ENCODE measurements around the gene ZNF629. TPM values are rescaled to one million over a fixed set of nuclear protein-coding genes. Genes with fewer than 3 reads are reported as not detected.

ZNF629 gene
- polyA plus RNA-seq, 2 of the 4 experiments (the other 2 are of a cell fraction): 5.9 to 13.6 TPM

GRCh38 chr16:30760001-30760559 is 26.9 kb downstream of the ZNF629 start:
- CTCF ChIA-PET: interaction anchor here (0.6 to 2.2 kb wide), 4 partner anchors 20 to 54 kb away, joined by 3 to 5 read pairs (median 4); a partner anchor contains a TSS
- no peak for DNase-seq (ENCODE audit: low read depth in 1 of 2, low spot score in 1 of 2)
- Histone ChIP-seq H3K9me3 (no peaks in the 10 kb centered on the region), H3K4me2 (no peak overlapping the region), H3K27ac (no peak overlapping the region), H3K4me1 (peaks cover 19% of the 10 kb centered on the region), H3K4me3 (no peak overlapping the region)
- TF ChIP-seq RFX5 (IDR thresholded peaks at IDR 0.05) (no peak), HES2 (IDR thresholded peaks at IDR 0.05) (no peak), NFE2L2 (conservative IDR thresholded peaks at IDR 0.05; ENCODE audit: low read length) (no peak), ESRRA (IDR thresholded peaks at IDR 0.05; ENCODE audit: borderline replicate concordance, low read length) (no peak), FOXS1 (CRISPR knock-in tag; IDR thresholded peaks at IDR 0.05) (no peak), CEBPB (IDR thresholded peaks at IDR 0.05) (no peak), RNF2 (IDR thresholded peaks at IDR 0.05; ENCODE audit: borderline replicate concordance, low read depth) (no peak), KDM5A (IDR thresholded peaks at IDR 0.05) (no peak), TP53 (CRISPR knock-in tag; IDR thresholded peaks at IDR 0.05) (no peak), KDM1A (IDR thresholded peaks at IDR 0.05; ENCODE audit: low read depth) (no peak), MAFK (IDR thresholded peaks at IDR 0.05; ENCODE audit: partially characterized antibody) (no peak), ZNF302 (CRISPR knock-in tag; IDR thresholded peaks at IDR 0.05) (no peak), NPAS2 (CRISPR knock-in tag; IDR thresholded peaks at IDR 0.05; ENCODE audit: borderline replicate concordance) (no peak)
- TF ChIP-seq, protein P1, sequence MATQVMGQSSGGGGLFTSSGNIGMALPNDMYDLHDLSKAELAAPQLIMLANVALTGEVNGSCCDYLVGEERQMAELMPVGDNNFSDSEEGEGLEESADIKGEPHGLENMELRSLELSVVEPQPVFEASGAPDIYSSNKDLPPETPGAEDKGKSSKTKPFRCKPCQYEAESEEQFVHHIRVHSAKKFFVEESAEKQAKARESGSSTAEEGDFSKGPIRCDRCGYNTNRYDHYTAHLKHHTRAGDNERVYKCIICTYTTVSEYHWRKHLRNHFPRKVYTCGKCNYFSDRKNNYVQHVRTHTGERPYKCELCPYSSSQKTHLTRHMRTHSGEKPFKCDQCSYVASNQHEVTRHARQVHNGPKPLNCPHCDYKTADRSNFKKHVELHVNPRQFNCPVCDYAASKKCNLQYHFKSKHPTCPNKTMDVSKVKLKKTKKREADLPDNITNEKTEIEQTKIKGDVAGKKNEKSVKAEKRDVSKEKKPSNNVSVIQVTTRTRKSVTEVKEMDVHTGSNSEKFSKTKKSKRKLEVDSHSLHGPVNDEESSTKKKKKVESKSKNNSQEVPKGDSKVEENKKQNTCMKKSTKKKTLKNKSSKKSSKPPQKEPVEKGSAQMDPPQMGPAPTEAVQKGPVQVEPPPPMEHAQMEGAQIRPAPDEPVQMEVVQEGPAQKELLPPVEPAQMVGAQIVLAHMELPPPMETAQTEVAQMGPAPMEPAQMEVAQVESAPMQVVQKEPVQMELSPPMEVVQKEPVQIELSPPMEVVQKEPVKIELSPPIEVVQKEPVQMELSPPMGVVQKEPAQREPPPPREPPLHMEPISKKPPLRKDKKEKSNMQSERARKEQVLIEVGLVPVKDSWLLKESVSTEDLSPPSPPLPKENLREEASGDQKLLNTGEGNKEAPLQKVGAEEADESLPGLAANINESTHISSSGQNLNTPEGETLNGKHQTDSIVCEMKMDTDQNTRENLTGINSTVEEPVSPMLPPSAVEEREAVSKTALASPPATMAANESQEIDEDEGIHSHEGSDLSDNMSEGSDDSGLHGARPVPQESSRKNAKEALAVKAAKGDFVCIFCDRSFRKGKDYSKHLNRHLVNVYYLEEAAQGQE (IDR thresholded peaks at IDR 0.05): no peak
- no peak for ATAC-seq
- 95% methylated on average over 7 of the region's 7 CpGs for WGBS (ENCODE audit: missing lambda C conversion rate)
- POLR2A ChIA-PET: interaction anchor here (1.8 kb wide), 1 partner anchor 12 kb away, joined by 8 read pairs; the partner anchor contains the start of gene PHKG2
- no peak for FAIRE-seq

DNA sequence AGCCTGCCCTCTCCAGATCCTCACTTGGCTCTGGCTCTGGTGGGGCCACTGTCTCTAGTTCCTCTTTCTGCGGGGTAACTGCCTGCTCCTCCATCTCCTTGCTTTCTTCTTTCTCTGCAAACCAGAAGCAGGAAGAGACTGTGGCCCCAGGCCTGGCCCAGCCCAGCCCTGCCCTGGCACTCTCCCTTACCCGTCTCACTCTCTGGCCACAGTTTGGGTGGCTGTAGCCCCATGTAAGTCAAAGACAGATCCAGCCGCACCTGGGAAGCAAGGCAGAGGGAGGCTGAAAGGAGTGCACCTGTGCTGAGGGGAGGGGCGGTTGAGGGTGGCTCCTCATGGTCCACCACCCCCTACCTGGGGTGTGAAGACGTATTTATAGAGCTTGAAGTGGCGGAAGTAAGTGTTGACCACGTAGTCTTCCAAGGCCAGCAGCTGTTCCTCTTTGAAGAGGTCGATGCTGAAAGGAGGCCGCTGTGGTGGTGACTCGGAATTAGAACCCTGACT is 28.0 kb downstream of the ZNF629 start:
- TF ChIP-seq PHF8 (IDR thresholded peaks at IDR 0.05; ENCODE audit: borderline replicate concordance, low read depth): no peak
- TF ChIP-seq, protein P2, sequence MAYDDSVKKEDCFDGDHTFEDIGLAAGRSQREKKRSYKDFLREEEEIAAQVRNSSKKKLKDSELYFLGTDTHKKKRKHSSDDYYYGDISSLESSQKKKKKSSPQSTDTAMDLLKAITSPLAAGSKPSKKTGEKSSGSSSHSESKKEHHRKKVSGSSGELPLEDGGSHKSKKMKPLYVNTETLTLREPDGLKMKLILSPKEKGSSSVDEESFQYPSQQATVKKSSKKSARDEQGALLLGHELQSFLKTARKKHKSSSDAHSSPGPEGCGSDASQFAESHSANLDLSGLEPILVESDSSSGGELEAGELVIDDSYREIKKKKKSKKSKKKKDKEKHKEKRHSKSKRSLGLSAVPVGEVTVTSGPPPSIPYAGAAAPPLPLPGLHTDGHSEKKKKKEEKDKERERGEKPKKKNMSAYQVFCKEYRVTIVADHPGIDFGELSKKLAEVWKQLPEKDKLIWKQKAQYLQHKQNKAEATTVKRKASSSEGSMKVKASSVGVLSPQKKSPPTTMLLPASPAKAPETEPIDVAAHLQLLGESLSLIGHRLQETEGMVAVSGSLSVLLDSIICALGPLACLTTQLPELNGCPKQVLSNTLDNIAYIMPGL (CRISPR knock-in tag; IDR thresholded peaks at IDR 0.05; ENCODE audit: borderline replicate concordance): no peak
- no peak for TF ChIP-seq USF2 (IDR thresholded peaks at IDR 0.05)
- TF ChIP-seq, protein P3, sequence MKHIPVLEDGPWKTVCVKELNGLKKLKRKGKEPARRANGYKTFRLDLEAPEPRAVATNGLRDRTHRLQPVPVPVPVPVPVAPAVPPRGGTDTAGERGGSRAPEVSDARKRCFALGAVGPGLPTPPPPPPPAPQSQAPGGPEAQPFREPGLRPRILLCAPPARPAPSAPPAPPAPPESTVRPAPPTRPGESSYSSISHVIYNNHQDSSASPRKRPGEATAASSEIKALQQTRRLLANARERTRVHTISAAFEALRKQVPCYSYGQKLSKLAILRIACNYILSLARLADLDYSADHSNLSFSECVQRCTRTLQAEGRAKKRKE (CRISPR knock-in tag; IDR thresholded peaks at IDR 0.05; ENCODE audit: low read depth): no peak
- TF ChIP-seq, protein P4, sequence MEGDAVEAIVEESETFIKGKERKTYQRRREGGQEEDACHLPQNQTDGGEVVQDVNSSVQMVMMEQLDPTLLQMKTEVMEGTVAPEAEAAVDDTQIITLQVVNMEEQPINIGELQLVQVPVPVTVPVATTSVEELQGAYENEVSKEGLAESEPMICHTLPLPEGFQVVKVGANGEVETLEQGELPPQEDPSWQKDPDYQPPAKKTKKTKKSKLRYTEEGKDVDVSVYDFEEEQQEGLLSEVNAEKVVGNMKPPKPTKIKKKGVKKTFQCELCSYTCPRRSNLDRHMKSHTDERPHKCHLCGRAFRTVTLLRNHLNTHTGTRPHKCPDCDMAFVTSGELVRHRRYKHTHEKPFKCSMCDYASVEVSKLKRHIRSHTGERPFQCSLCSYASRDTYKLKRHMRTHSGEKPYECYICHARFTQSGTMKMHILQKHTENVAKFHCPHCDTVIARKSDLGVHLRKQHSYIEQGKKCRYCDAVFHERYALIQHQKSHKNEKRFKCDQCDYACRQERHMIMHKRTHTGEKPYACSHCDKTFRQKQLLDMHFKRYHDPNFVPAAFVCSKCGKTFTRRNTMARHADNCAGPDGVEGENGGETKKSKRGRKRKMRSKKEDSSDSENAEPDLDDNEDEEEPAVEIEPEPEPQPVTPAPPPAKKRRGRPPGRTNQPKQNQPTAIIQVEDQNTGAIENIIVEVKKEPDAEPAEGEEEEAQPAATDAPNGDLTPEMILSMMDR (IDR thresholded peaks at IDR 0.05): no peak
- TF ChIP-seq RAD21 (conservative IDR thresholded peaks at IDR 0.05 in 1 of 2, IDR thresholded peaks at IDR 0.05 in 1 of 2): no peak
- no peak for TF ChIP-seq MYC (IDR thresholded peaks at IDR 0.05; ENCODE audit: borderline replicate concordance, low read length)
- TF ChIP-seq SMC3 (IDR thresholded peaks at IDR 0.05): no peak
- TF ChIP-seq HES2 (IDR thresholded peaks at IDR 0.05): no peak
- no peak for TF ChIP-seq JUNB (IDR thresholded peaks at IDR 0.05)
- no peak for TF ChIP-seq HDAC2 (IDR thresholded peaks at IDR 0.05)
- TF ChIP-seq FOSL2 (IDR thresholded peaks at IDR 0.05): no peak
- no peak for TF ChIP-seq FOSL2 (CRISPR knock-in tag; IDR thresholded peaks at IDR 0.05)
- H3K4me2 ChIP-seq: no peak overlapping the region
- WGBS (ENCODE audit: missing lambda C conversion rate): 81% methylated on average over 10 of the region's 10 CpGs
- ChIA-PET POLR2A (interaction anchor here (1.8 kb wide), 1 partner anchor 11 kb away, joined by 4 to 8 read pairs; the partner anchor contains the start of gene PHKG2), CTCF (interaction anchor here (1.3 to 2.2 kb wide), 2 partner anchors 16 to 46 kb away, joined by 3 to 5 read pairs; no protein-coding TSS in a partner anchor)
- H3K27ac ChIP-seq: no peak overlapping the region
- peaks cover 19% of the 10 kb centered on the region for H3K4me1 ChIP-seq
- H3K4me3 ChIP-seq: no peak overlapping the region
- FAIRE-seq (no peak), DNase-seq (ENCODE audit: low read depth in 1 of 2, low spot score in 1 of 2) (no peak), ATAC-seq (no peak)
- no peaks in the 10 kb centered on the region for H3K9me3 ChIP-seq
